GM18502 (cell line): Measurements from ENCODE around the gene RALGPS2.
A peak's percentile ranks its signal among the peaks of the same experiment; 100 is the strongest.

Experiments
- ATAC-seq: cut with Tn5 transposase; IDR thresholded peaks from one replicate; pipeline ENCODE4 v1.9.1; 2021; ENCODE audit warnings: mild to moderate bottlenecking; ENCODE audit not compliant: unreplicated experiment, poor library complexity

RALGPS2 gene

GRCh38 chr1:178901482-178902125 is 176.6 kb downstream of the RALGPS2 start:
- no peak for ATAC-seq

GRCh38 chr1:178908358-178908757 is 183.3 kb downstream of the RALGPS2 start:
- no peak for ATAC-seq

- no peak for ATAC-seq
Measured at GRCh38 chr1:178910023-178910422, 185.0 kb downstream of the RALGPS2 start.

GRCh38 chr1:178912597-178912996 is 187.6 kb downstream of the RALGPS2 start:
- ATAC-seq = no peak

- ATAC-seq = no peak
Measured at GRCh38 chr1:178916448-178917174, 191.6 kb downstream of the RALGPS2 start.

- ATAC-seq = no peak
Measured at GRCh38 chr1:178918308-178918707, 193.3 kb downstream of the RALGPS2 start.

- no peak for ATAC-seq
Measured at GRCh38 chr1:178918955-178919354, 193.9 kb downstream of the RALGPS2 start.

- ATAC-seq = no peak
Measured at GRCh38 chr1:178919581-178919980, 194.5 kb downstream of the RALGPS2 start.

GRCh38 chr1:178921499-178921898 is 196.5 kb downstream of the RALGPS2 start:
- ATAC-seq = peak; percentile 74

- no peak for ATAC-seq
Measured at GRCh38 chr1:178923512-178923911, 198.5 kb downstream of the RALGPS2 start.

- ATAC-seq = peak; percentile 58
Measured at GRCh38 chr1:178926046-178926445, 201.0 kb downstream of the RALGPS2 start.

- ATAC-seq = no peak
Measured at GRCh38 chr1:178927003-178927402, 202.0 kb downstream of the RALGPS2 start.

- no peak for ATAC-seq
Measured at GRCh38 chr1:178928041-178928440, 203.0 kb downstream of the RALGPS2 start.

GRCh38 chr1:178928976-178929375 is 203.9 kb downstream of the RALGPS2 start:
- no peak for ATAC-seq

- ATAC-seq = no peak
Measured at GRCh38 chr1:178931858-178932551, 207.0 kb downstream of the RALGPS2 start.

GRCh38 chr1:178932552-178932906 is 207.5 kb downstream of the RALGPS2 start:
- ATAC-seq = no peak

GRCh38 chr1:178933105-178933561 is 208.1 kb downstream of the RALGPS2 start:
- no peak for ATAC-seq

- ATAC-seq = peak; percentile 72
Measured at GRCh38 chr1:178933709-178934490, 208.9 kb downstream of the RALGPS2 start.

GRCh38 chr1:178934546-178934945 is 209.5 kb downstream of the RALGPS2 start:
- peak; percentile 42 for ATAC-seq

GRCh38 chr1:178935610-178936009 is 210.6 kb downstream of the RALGPS2 start:
- ATAC-seq = no peak

- no peak for ATAC-seq
Measured at GRCh38 chr1:178937695-178938094, 212.7 kb downstream of the RALGPS2 start.
